Amygdala (tissue), 56 donors: ENCODE data around the gene ST3GAL4.
"Not testable (repeated sequence)": the region's sequence is repeated elsewhere in the genome, so short reads cannot be mapped to it uniquely, and the experiment has no call there.

Experiments used
- DNase-seq, 56 donors: peaks; one replicate each; lab custom pipeline; 2025; lab: John Stamatoyannopoulos, UW

The ST3GAL4 gene

GRCh38 chr11:126355324-126355925, at the start of gene ST3GAL4:
Gene ST3GAL4, plus strand, starts transcription at chr11:126355686. Its CDS starts 50,470 bp downstream, at chr11:126406156.
- DNase-seq: peak in 54 of 56 donors; percentile 27 to 88 (median 74)

- no peak for DNase-seq
Observed at GRCh38 chr11:126305699-126306098, 49.8 kb upstream of the ST3GAL4 start.

GRCh38 chr11:126307706-126308105, 47.8 kb upstream of the ST3GAL4 start:
- peak in 3 of 56 donors; percentile 16 to 36 (median 23) for DNase-seq

- DNase-seq: peak in 1 of 56 donors; percentile 26
Observed at GRCh38 chr11:126308271-126308671, 47.2 kb upstream of the ST3GAL4 start.

GRCh38 chr11:126308771-126309170, 46.7 kb upstream of the ST3GAL4 start:
- DNase-seq: not testable (repeated sequence)

GRCh38 chr11:126310200-126310991, 45.1 kb upstream of the ST3GAL4 start:
- peak in 49 of 56 donors; percentile 3 to 86 (median 57) for DNase-seq

- DNase-seq: no peak
Observed at GRCh38 chr11:126310992-126311310, 44.5 kb upstream of the ST3GAL4 start.

GRCh38 chr11:126311401-126312291, 43.8 kb upstream of the ST3GAL4 start:
- DNase-seq: no peak

- no peak for DNase-seq
Observed at GRCh38 chr11:126312961-126313360, 42.5 kb upstream of the ST3GAL4 start.

GRCh38 chr11:126313826-126314225, 41.7 kb upstream of the ST3GAL4 start:
- no peak for DNase-seq

- DNase-seq: no peak
Observed at GRCh38 chr11:126317432-126317755, 38.1 kb upstream of the ST3GAL4 start.

GRCh38 chr11:126317756-126318573, 37.5 kb upstream of the ST3GAL4 start:
- DNase-seq: peak in 12 of 56 donors; percentile 4 to 29 (median 19)

- peak in 6 of 56 donors; percentile 11 to 41 (median 27) for DNase-seq
Observed at GRCh38 chr11:126318574-126319373, 36.7 kb upstream of the ST3GAL4 start.

- DNase-seq: no peak
Observed at GRCh38 chr11:126319374-126319740, 36.1 kb upstream of the ST3GAL4 start.

GRCh38 chr11:126322996-126323395, 32.5 kb upstream of the ST3GAL4 start:
- no peak for DNase-seq

- no peak for DNase-seq
Observed at GRCh38 chr11:126327281-126328000, 28.0 kb upstream of the ST3GAL4 start.

- no peak for DNase-seq
Observed at GRCh38 chr11:126328001-126328390, 27.5 kb upstream of the ST3GAL4 start.

GRCh38 chr11:126328444-126328843, 27.0 kb upstream of the ST3GAL4 start:
- no peak for DNase-seq
